ENCODE data around the gene PRICKLE2.

PRICKLE2 gene

GRCh38 chr3:64220161-64220914, 4.9 kb downstream of the PRICKLE2 start:
- no peak for DNase-seq (ENCODE audit: low read depth, low spot score)

- no peak for DNase-seq (ENCODE audit: low read depth, low spot score)
These were observed 6.5 kb downstream of the PRICKLE2 start for GRCh38 chr3:64218746-64219145.

- DNase-seq (ENCODE audit: low read depth, low spot score), result no peak
These were observed 6.9 kb downstream of the PRICKLE2 start for GRCh38 chr3:64218329-64218728.

GRCh38 chr3:64216274-64217147, 8.8 kb downstream of the PRICKLE2 start:
- no peak for DNase-seq (ENCODE audit: low read depth, low spot score)

GRCh38 chr3:64215559-64215958, 9.7 kb downstream of the PRICKLE2 start:
- DNase-seq (ENCODE audit: low read depth, low spot score), result no peak

GRCh38 chr3:64215103-64215502, 10.2 kb downstream of the PRICKLE2 start:
- DNase-seq (ENCODE audit: low read depth, low spot score), result no peak

GRCh38 chr3:64214381-64215018, 10.8 kb downstream of the PRICKLE2 start:
- DNase-seq (ENCODE audit: low read depth, low spot score), result no peak

GRCh38 chr3:64213962-64214379, 11.3 kb downstream of the PRICKLE2 start:
- DNase-seq (ENCODE audit: low read depth, low spot score), result no peak

GRCh38 chr3:64213224-64213878, 11.9 kb downstream of the PRICKLE2 start:
- DNase-seq (ENCODE audit: low read depth, low spot score), result no peak

GRCh38 chr3:64209866-64210621, 15.2 kb downstream of the PRICKLE2 start:
- no peak for DNase-seq (ENCODE audit: low read depth, low spot score)

GRCh38 chr3:64207289-64208080, 17.8 kb downstream of the PRICKLE2 start:
- no peak for DNase-seq (ENCODE audit: low read depth, low spot score)

GRCh38 chr3:64203969-64204908, 21.0 kb downstream of the PRICKLE2 start:
- DNase-seq (ENCODE audit: low read depth, low spot score), result no peak

- no peak for DNase-seq (ENCODE audit: low read depth, low spot score)
These were observed 22.1 kb downstream of the PRICKLE2 start for GRCh38 chr3:64203216-64203615.

- DNase-seq (ENCODE audit: low read depth, low spot score), result no peak
These were observed 25.3 kb downstream of the PRICKLE2 start for GRCh38 chr3:64199932-64200331.

GRCh38 chr3:64196236-64196929, 28.9 kb downstream of the PRICKLE2 start:
- no peak for DNase-seq (ENCODE audit: low read depth, low spot score)

- no peak for DNase-seq (ENCODE audit: low read depth, low spot score)
These were observed 29.5 kb downstream of the PRICKLE2 start for GRCh38 chr3:64195789-64196188.

GRCh38 chr3:64191822-64192221, 33.4 kb downstream of the PRICKLE2 start:
- no peak for DNase-seq (ENCODE audit: low read depth, low spot score)
